Ovary (tissue), 3 donors: ENCODE results near the gene TSGA10IP.

Source experiments
- CTCF ChIP-seq, 3 donors: fragments of 450-650 bp in 2 of 3; fragments of 200-600 bp in 1 of 3; IDR thresholded peaks; one replicate each; pipeline versions ENCODE4 v1.5.1 to v1.8.0; 2016 to 2022; ENCODE audit warnings: antibody characterized with exemption in 3 of 3, mild to moderate bottlenecking in 1 of 3
- EP300 ChIP-seq: sonication (generic); formaldehyde crosslinking; IDR thresholded peaks from one replicate; pipeline ENCODE4 v1.6.1; 2017; ENCODE audit warnings: antibody characterized with exemption
- POLR2A ChIP-seq: fragments of 450-650 bp; IDR thresholded peaks from one replicate; pipeline ENCODE4 v1.6.1; 2017; ENCODE audit warnings: antibody characterized with exemption, mild to moderate bottlenecking, moderate library complexity
- donor health status: DM: no; HTN: no; CAD: no.

DNA sequence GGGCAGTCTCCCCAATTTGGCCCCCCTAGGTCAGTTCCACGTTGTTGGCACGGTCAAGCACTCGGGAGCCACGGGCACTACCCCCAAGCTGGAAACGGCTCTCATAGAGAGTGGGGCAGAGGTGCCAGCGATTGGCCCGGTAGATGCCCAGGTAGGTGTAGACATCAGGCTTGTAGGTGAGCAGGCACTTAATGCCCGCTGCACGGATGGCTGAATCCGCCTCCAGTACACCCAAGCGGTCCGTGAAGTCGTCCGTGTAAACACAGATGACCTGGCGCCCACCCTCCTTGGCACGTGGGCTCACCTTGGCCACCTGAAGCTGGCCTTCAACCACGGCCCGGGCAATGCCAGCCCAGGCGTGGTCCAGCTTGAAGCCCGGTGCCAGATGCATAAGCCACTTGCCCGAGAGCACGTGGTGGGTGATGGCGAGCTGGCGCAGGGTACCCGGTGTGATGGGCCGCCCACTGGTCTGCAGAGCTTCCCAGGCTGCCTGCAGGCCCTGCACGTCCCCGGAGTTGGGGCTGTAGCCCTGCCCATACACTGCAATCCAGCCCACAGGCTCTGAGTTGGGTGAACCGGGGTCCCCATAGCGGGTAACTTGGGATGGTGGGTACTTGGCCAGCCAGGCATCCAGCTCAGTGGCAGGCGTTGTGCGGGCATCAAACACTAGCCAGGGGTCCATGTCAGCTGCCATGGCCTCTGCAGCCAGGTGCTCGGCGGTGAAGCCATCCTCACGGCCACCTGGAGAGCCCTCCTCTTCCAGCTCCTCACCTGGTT, 27.7 kb upstream of the TSGA10IP start:
- no peak for TF ChIP-seq POLR2A
- TF ChIP-seq CTCF (IDR thresholded peaks at IDR 0.05), result no peak
- TF ChIP-seq EP300, result no peak
